K562 (cell line): ENCODE data around the gene PLEKHO1. TPM values are rescaled to one million over a fixed set of nuclear protein-coding genes. Genes with fewer than 3 reads are reported as not detected.
"Not testable (repeated sequence)": the region's sequence is repeated elsewhere in the genome, so short reads cannot be mapped to it uniquely, and the experiment has no call there.

Experiments used
- ATAC-seq: fragments of 200-7000 bp; cut with Tn5 transposase; 3 replicates; pipeline ENCODE4 v1.9.1; 2020; ENCODE audit warnings: moderate library complexity
- BruUV-seq: library from RNA; stranded (reverse); fragments of 400-500 nt; replicated peaks from 2 replicates; lab custom pipeline; 2021; lab: Mats Ljungman, UMichigan
- CTCF ChIA-PET: fragments of 300-600 bp; formaldehyde crosslinking; extraction: SDS; loops from one replicate; lab custom pipeline; 2021; ENCODE audit warnings: low intra/inter-chr PET ratio; lab: Yijun Ruan, JAX
- POLR2A ChIA-PET: fragments of 300-600, 350-650 bp; sonication (Branson Sonifier 250); formaldehyde crosslinking; extraction: SDS; loops from one replicate; lab custom pipeline; 2021; ENCODE audit warnings: antibody characterized with exemption, inconsistent platforms; lab: Yijun Ruan, JAX
- DNase-seq, 4 experiments: peaks; one replicate each; pipeline versions ENCODE4 v3.0.0 to v3.0.0-alpha.2; 2011 to 2018; ENCODE audit warnings: low spot score in 3 of 4, mixed read lengths in 3 of 4; ENCODE audit errors: extremely low read depth in 1 of 4
- FAIRE-seq: peaks from 2 replicates; lab custom pipeline; 2011; peaks lifted over from hg19 to GRCh38; lab: Jason Lieb, UNC
- H2AFZ ChIP-seq: 2 replicates; pipeline ENCODE4 v1.6.0; 2011; ENCODE audit warnings: low read depth, low read length, control low read depth, inconsistent platforms
- H3K27ac ChIP-seq: fragments of 200-600 bp; 3 replicates; pipeline ENCODE4 v1.8.0; 2011; ENCODE audit warnings: low read depth, mild to moderate bottlenecking, control low read depth, inconsistent platforms, low read length, moderate library complexity, mixed read lengths; ENCODE audit errors: extremely low read depth
- H3K27me3 ChIP-seq, 2 experiments: fragments of 300-600 bp in 1 of 2; 2 replicates in 1 of 2; 3 replicates in 1 of 2; pipeline versions ENCODE4 v1.6.0 to v1.8.0; 2011; ENCODE audit warnings: inconsistent platforms in 2 of 2, low read length in 2 of 2, mild to moderate bottlenecking in 1 of 2, mixed read lengths in 1 of 2, moderate library complexity in 1 of 2; ENCODE audit not compliant: control insufficient read depth in 2 of 2, insufficient read depth in 2 of 2
- H3K36me3 ChIP-seq: fragments of 300-600 bp; 3 replicates; pipeline ENCODE4 v1.8.0; 2011; ENCODE audit warnings: mild to moderate bottlenecking, low read length, inconsistent platforms; ENCODE audit not compliant: control insufficient read depth, insufficient read depth
- H3K4me1 ChIP-seq, 2 experiments: fragments of 200-600 bp in 1 of 2; replicated peaks in 1 of 2; 2 replicates in 1 of 2; 3 replicates in 1 of 2; pipeline versions ENCODE4 v1.5.1 to v1.8.0; 2011; ENCODE audit warnings: inconsistent platforms in 2 of 2, low read length in 2 of 2, mild to moderate bottlenecking in 1 of 2, mixed read lengths in 1 of 2, moderate library complexity in 1 of 2; ENCODE audit not compliant: control insufficient read depth in 2 of 2, insufficient read depth in 2 of 2
- H3K4me2 ChIP-seq: 2 replicates; pipeline ENCODE4 v1.6.1; 2011; ENCODE audit warnings: low read length, control low read depth, inconsistent platforms, mixed read lengths; ENCODE audit not compliant: insufficient read depth
- H3K4me3 ChIP-seq: fragments of 200-600 bp; sonication (generic), shearing (Covaris generic); 2 replicates; pipeline ENCODE4 v1.5.1; 2016; ENCODE audit warnings: control low read depth, inconsistent platforms
- H3K79me2 ChIP-seq: fragments of 200-600 bp; 3 replicates; pipeline ENCODE4 v1.8.0; 2011; ENCODE audit warnings: low read length, inconsistent platforms; ENCODE audit not compliant: control insufficient read depth, insufficient read depth
- H3K9ac ChIP-seq, 2 experiments: 2 replicates each; pipeline versions ENCODE4 v1.6.0 to v1.6.1; 2011; ENCODE audit warnings: low read depth in 2 of 2, low read length in 2 of 2, control low read depth in 1 of 2, inconsistent platforms in 1 of 2, mild to moderate bottlenecking in 1 of 2, mixed read lengths in 1 of 2; ENCODE audit not compliant: insufficient read depth in 1 of 2
- H3K9me1 ChIP-seq: one replicate; pipeline ENCODE4 v1.6.0; 2011; ENCODE audit warnings: inconsistent platforms, mild to moderate bottlenecking, low read length, moderate library complexity; ENCODE audit not compliant: control insufficient read depth, insufficient read depth
- H3K9me3 ChIP-seq: replicated peaks from 2 replicates; pipeline ENCODE4 v1.5.1; 2011; ENCODE audit warnings: low read depth, low read length, inconsistent platforms; ENCODE audit not compliant: control insufficient read depth, insufficient read depth
- H4K20me1 ChIP-seq: replicated peaks from 2 replicates; pipeline ENCODE4 v1.6.1; 2011; ENCODE audit warnings: low read length, inconsistent platforms, mixed read lengths; ENCODE audit not compliant: control insufficient read depth, insufficient read depth
- CBFA2T3 ChIP-seq: fragments of 450-650 bp; IDR thresholded peaks from 2 replicates; pipeline ENCODE4 v1.6.1; 2017
- CTBP1 ChIP-seq: fragments of 450-650 bp; IDR thresholded peaks from 2 replicates; pipeline ENCODE4 v1.6.1; 2016; ENCODE audit warnings: borderline replicate concordance
- HDAC2 ChIP-seq: fragments of 450-650 bp; IDR thresholded peaks from 2 replicates; pipeline ENCODE4 v1.6.1; 2016; ENCODE audit warnings: mild to moderate bottlenecking
- KLF1 ChIP-seq: fragments of 450-650 bp; IDR thresholded peaks from 2 replicates; pipeline ENCODE4 v1.6.1; 2016; ENCODE audit warnings: missing genetic modification characterization, missing compliant biosample characterization
- RBM22 ChIP-seq: fragments of 200-400 bp; formaldehyde crosslinking; IDR thresholded peaks from 2 replicates; pipeline ENCODE4 v1.6.1; 2018; ENCODE audit warnings: low read length, low read depth; ENCODE audit not compliant: poor library complexity, severe bottlenecking
- SPI1 ChIP-seq: IDR thresholded peaks from 2 replicates; pipeline ENCODE4 v1.6.1; 2011; ENCODE audit warnings: low read depth, low read length, control low read depth, borderline replicate concordance
- ZNF830 ChIP-seq: fragments of 250-450 bp; sonication (Bioruptor Pico); IDR thresholded peaks from 2 replicates; pipeline ENCODE4 v1.5.0; 2021; ENCODE audit warnings: mild to moderate bottlenecking
- WGBS: fragments of 100-300 bp; shearing (Covaris generic); methylation state at CpG from one replicate; pipeline ENCODE4 v1.1.6; 2016; ENCODE audit warnings: low coverage, mixed read lengths; ENCODE audit not compliant: insufficient coverage; ENCODE audit errors: missing lambda C conversion rate; 5-methylcytosine and 5-hydroxymethylcytosine counted together
- in situ Hi-C: fragments of 300-500 bp; cut with MboI; formaldehyde crosslinking; loops from 4 replicates; pipeline ENCODE4 v1.15.0; 2018; ENCODE audit warnings: inconsistent platforms, mixed read lengths
- intact Hi-C: fragments of 100-400 bp; cut with micrococcal nuclease; formaldehyde crosslinking; loops from 2 replicates; pipeline ENCODE4 v1.14.2; 2022
- polyA plus RNA-seq, 8 experiments: library from polyadenylated mRNA; depleted of rRNA in 4 of 8; stranded (reverse) in 5 of 8; unstranded in 3 of 8; fragments of >200 nt; fragmentation: Nextera tagmentation in 2 of 8; fragmentation: Illumina TruSeq in 1 of 8; extraction: Ambion mirVana in 2 of 8; extraction: Trizol in 1 of 8; gene quantifications; 2 replicates each; pipeline versions ENCODE4 v1.2.1 to v1.2.3, GENCODE V29; 2011 to 2014; ENCODE audit warnings: inconsistent platforms in 1 of 8, missing spikeins in 1 of 8
- total RNA-seq, 7 experiments: library from RNA; depleted of rRNA in 6 of 7; stranded (reverse); fragments of >200 nt in 6 of 7; fragmentation: Illumina TruSeq in 2 of 7; extraction: Trizol in 2 of 7; gene quantifications; 2 replicates each; pipeline versions ENCODE4 v1.2.1 to v1.2.3, GENCODE V29; 2011 to 2021; ENCODE audit warnings: low replicate concordance in 1 of 7
- TF ChIP-seq, protein P1 (sequence below): fragments of 450-650 bp; IDR thresholded peaks from 2 replicates; pipeline ENCODE4 v1.7.1; 2018; ENCODE audit warnings: mild to moderate bottlenecking, low read depth; ENCODE audit not compliant: partially characterized antibody

Gene PLEKHO1
- total and polyA plus RNA-seq, 9 of the 15 experiments (the other 6 are each of a cell fraction or from before 2014, with no cell fraction given): 0.39 to 16.2 (median 9.6) TPM

DNA sequence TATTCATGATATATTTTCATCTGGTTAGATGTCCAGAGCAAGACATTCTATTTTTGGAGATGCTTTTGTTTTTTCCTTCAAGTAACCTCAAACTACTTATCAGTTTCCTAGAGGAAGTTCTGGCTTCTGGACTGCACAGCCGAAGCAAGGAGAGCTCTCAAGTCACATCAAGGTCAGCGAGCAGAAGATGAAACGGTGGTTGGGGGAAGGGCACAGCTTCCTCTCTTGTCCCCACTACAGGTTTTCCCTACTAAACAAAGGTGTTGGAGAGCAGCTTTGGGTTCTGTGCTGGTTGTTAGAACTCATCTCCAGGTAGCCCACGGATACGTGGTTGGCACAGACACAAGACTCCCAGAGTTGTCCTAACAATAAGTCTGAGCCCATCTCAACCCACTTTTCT lies 5.1 kb upstream of the PLEKHO1 start (continued):
- 0 out of 2 replicates have a peak, but pooled peaks have one; percentile 53 for TF ChIP-seq SPI1
- TF ChIP-seq, all 486 proteins: peak for 14

DNA sequence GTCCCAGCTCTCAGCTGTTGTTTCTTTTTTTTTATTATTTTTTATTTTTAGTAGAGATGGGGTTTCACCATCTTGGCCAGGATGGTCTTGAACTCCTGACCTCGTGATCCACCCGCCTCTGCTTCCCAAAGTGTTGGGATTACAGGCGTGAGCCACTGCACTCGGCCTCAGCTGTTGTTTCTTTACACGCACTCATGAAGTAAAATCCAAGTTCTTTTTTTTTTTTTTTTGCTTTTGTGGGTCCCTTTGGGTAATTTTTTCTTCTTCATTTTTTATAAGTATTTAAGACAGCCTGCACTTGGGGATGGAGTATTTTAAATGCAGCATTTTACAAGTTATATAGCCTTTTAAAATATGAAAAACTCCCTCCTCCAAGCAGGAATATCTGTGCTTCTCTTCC lies 3.7 kb upstream of the PLEKHO1 start:
- H3K4me3 ChIP-seq, CTCF ChIA-PET, FAIRE-seq, H3K9me1 ChIP-seq, H3K79me2 ChIP-seq, H3K4me2 ChIP-seq, DNase-seq, H3K9ac ChIP-seq, H3K27me3 ChIP-seq, H3K36me3 ChIP-seq, H4K20me1 ChIP-seq, in situ Hi-C loops, ATAC-seq, H3K27ac ChIP-seq, intact Hi-C loops, H2AFZ ChIP-seq, BruUV-seq, H3K9me3 ChIP-seq: not testable (repeated sequence)
- peaks cover 19 to 24% of the 10 kb centered on the region in 2 experiments for H3K4me1 ChIP-seq
- POLR2A ChIA-PET: interaction anchor here (0.7 to 1.4 kb wide), 3 partner anchors 10 to 260 kb away, joined by 3 to 5 read pairs (median 4); a partner anchor contains a TSS
- 72% methylated on average over 2 of the region's 5 CpGs for WGBS

DNA sequence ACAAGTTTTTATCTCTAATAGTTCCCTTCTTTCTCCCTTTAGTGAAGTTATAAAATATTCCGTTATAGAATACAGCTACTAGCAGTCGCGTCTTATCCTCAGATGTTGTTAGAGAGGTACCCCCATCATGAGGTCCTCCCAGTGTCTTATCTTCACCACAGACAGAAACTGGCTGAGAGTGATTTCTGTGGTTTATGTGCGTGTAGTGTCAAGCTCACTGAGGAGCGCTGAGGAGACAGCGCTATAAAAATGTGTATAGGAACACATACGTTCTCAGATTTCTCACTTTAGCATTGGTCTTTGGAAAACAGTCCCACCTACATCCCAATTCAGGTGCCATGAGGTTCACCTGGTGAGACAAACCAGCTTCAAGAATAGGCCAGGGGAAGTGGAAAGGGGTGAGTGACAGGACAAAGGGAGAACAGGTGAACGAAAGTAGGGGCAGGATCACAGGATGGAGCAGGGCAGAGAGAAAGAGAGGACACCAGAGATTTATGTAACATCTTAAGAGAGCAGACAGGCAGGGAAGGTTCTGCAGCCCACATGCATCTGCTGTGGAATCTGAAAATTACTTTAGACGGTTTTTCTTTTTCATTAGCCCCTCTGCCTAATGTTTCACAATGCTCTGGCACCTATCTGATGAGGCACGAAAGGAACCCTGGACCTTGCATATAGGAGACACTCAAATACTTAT lies 2.7 kb upstream of the PLEKHO1 start:
- no TSS peak for BruUV-seq
- 8% methylated on average over 10 of the region's 10 CpGs for WGBS
- CTCF ChIA-PET: interaction anchor here (0.6 kb wide), 1 partner anchor 69 kb away, joined by 3 read pairs; no protein-coding TSS in a partner anchor
- TF ChIP-seq HDAC2: 0 out of 2 replicates have a peak, but pooled peaks have one; percentile 29
- no peak for TF ChIP-seq KLF1 (tag)
- peak; percentile 77 for TF ChIP-seq CBFA2T3
- TF ChIP-seq ZNF830 (CRISPR knock-in tag): no peak
- no peak for TF ChIP-seq RBM22
- peak; percentile 74; the same call in 1 of the 2 replicates for TF ChIP-seq CTBP1
- TF ChIP-seq, protein P1, sequence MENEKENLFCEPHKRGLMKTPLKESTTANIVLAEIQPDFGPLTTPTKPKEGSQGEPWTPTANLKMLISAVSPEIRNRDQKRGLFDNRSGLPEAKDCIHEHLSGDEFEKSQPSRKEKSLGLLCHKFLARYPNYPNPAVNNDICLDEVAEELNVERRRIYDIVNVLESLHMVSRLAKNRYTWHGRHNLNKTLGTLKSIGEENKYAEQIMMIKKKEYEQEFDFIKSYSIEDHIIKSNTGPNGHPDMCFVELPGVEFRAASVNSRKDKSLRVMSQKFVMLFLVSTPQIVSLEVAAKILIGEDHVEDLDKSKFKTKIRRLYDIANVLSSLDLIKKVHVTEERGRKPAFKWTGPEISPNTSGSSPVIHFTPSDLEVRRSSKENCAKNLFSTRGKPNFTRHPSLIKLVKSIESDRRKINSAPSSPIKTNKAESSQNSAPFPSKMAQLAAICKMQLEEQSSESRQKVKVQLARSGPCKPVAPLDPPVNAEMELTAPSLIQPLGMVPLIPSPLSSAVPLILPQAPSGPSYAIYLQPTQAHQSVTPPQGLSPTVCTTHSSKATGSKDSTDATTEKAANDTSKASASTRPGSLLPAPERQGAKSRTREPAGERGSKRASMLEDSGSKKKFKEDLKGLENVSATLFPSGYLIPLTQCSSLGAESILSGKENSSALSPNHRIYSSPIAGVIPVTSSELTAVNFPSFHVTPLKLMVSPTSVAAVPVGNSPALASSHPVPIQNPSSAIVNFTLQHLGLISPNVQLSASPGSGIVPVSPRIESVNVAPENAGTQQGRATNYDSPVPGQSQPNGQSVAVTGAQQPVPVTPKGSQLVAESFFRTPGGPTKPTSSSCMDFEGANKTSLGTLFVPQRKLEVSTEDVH: no peak

More for the DNA sequence above, 2.7 kb upstream of the PLEKHO1 start:
- Histone ChIP-seq H3K27me3 (no peaks in the 10 kb centered on the region), H3K9me1 (no peaks in the 10 kb centered on the region), H3K9ac (no peak overlapping the region), H3K4me1 (peaks cover 24% of the 10 kb centered on the region in 2 experiments), H4K20me1 (no peaks in the 10 kb centered on the region; the same call in 1 of the 2 replicates), H3K27ac (no peak overlapping the region), H3K79me2 (peaks cover 5% of the 10 kb centered on the region; the same call in 1 of the 3 replicates), H2AFZ (no peak overlapping the region), H3K4me2 (no peak overlapping the region), H3K4me3 (no peak overlapping the region), H3K9me3 (no peaks in the 10 kb centered on the region), H3K36me3 (no peaks in the 10 kb centered on the region)
- POLR2A ChIA-PET: interaction anchor here (1.0 to 1.7 kb wide), 4 partner anchors 9 to 260 kb away, joined by 4 to 6 read pairs (median 4); a partner anchor contains a TSS
- in situ Hi-C loops (no loop called here), intact Hi-C loops (no loop called here)
- DNase-seq (peak in 2 of 4 experiments; percentile 46 to 62), FAIRE-seq (peak; percentile 66), ATAC-seq (peak; percentile 54)
